Activated T-cell treated with anti-CD3 and anti-CD28 coated beads, Interleukin-2, amount 50 U/mL, for 24 hours (primary cell): Measurements from ENCODE around the gene PCBD2.
"Not testable (repeated sequence)": the region's sequence is repeated elsewhere in the genome, so short reads cannot be mapped to it uniquely, and the experiment has no call there.

Experiments
- DNase-seq: peaks from one replicate; pipeline ENCODE4 v3.0.0-alpha.2; 2020
- H3K27ac Mint-ChIP-seq: 2 replicates; pipeline ENCODE4 v1.8.0; 2020; ENCODE audit warnings: mild to moderate bottlenecking, mixed read lengths
- H3K27me3 Mint-ChIP-seq: 2 replicates; pipeline ENCODE4 v1.8.0; 2020; ENCODE audit warnings: mixed read lengths
- H3K36me3 Mint-ChIP-seq: 2 replicates; pipeline ENCODE4 v1.8.0; 2020; ENCODE audit warnings: low read depth, mixed read lengths
- H3K4me1 Mint-ChIP-seq: 2 replicates; pipeline ENCODE4 v1.8.0; 2020; ENCODE audit warnings: low read depth, mixed read lengths
- H3K4me3 Mint-ChIP-seq: 2 replicates; pipeline ENCODE4 v1.8.0; 2020; ENCODE audit warnings: mild to moderate bottlenecking, moderate library complexity, mixed read lengths
- H3K9me3 Mint-ChIP-seq: 2 replicates; pipeline ENCODE4 v1.8.0; 2020; ENCODE audit warnings: mixed read lengths

PCBD2 gene

DNA sequence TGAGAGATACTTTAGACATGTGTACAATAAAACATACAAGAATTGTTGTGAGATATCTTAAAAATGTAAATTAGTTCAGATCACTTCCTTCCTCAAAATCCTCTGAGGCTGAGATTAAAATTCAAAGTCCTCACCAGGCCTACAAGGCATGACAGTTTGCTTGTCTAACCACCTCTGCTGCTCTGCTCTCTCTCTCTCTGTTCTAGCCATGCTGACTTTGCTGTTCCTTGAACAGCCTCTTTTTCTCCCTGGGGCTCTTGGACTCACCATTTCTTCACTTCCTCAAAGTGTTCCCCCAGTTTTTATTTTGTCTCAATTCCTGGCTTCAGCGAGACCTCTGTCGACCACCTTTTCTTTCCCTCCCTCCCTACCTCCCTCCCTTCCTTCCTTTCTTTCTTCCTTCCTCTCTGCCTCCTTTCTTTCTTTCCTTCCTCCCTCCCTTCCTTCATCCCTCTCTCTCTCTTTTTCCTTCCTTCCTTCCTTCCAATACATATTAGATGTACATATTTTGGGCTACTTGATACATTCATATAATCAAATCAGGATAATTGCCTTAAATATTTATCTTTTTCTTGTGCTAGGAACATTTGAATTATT is 89.7 kb downstream of the PCBD2 start:
- no peaks in the 10 kb centered on the region for H3K4me1 Mint-ChIP-seq

DNA sequence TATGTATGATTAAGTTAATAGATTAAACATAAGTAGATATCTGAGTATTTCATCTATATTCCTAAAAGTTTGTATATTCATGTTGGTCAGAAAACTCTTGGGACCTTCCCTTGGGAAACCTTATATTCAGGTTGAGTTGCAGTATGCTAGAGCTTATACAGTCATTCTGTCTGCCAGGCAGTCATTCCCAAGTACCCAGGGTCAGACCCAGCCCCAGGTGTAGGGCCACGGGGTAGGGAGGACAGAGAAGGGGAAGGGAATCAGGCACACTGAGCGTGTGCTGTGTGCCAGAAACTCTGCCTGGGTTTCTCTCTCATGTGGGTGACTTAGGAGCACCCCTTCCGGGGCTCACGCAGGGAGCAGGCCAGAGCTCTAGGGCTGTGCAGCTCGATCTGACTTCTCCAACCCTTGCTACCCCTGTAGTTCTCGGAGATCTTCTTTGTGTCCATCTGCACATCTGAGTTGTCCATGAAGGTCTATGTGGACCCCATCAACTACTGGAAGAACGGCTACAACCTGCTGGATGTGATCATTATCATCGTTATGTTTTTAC is 91.0 kb downstream of the PCBD2 start:
- no peaks in the 10 kb centered on the region for H3K9me3 Mint-ChIP-seq
- DNase-seq: no peak
- H3K4me3 Mint-ChIP-seq: no peak overlapping the region
- H3K36me3 Mint-ChIP-seq: no peaks in the 10 kb centered on the region
- no peaks in the 10 kb centered on the region for H3K4me1 Mint-ChIP-seq
- no peak overlapping the region for H3K27ac Mint-ChIP-seq
- no peaks in the 10 kb centered on the region for H3K27me3 Mint-ChIP-seq

More for the DNA sequence above, 89.7 kb downstream of the PCBD2 start:
- no peak overlapping the region for H3K4me3 Mint-ChIP-seq
- H3K36me3 Mint-ChIP-seq: no peaks in the 10 kb centered on the region
- H3K9me3 Mint-ChIP-seq: no peaks in the 10 kb centered on the region
- H3K27me3 Mint-ChIP-seq: no peaks in the 10 kb centered on the region
- DNase-seq: no peak
- H3K27ac Mint-ChIP-seq: no peak overlapping the region

DNA sequence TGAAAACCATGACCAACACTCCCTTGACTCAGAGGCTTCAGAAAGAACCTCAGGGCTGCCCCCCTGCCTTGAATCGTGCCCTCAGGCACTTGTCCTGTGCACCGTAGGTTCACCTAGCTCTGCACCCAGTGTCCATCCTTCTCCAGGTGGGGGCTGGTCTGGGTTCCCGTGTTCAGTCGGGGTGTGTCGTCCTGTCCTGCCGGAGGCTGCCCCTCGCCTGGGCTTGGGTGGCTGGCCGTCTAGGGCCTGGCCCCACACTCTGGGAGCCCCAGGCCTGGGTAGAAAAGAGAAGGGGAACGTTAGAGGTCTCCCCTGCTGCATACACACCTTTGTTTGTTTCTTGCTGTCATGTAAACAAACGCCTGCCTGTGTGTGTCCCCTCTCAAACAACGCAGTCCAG is 92.1 kb downstream of the PCBD2 start:
- no peaks in the 10 kb centered on the region for H3K4me1 Mint-ChIP-seq
- H3K4me3 Mint-ChIP-seq: no peak overlapping the region
- H3K27me3 Mint-ChIP-seq: no peaks in the 10 kb centered on the region
- no peaks in the 10 kb centered on the region for H3K9me3 Mint-ChIP-seq
- no peaks in the 10 kb centered on the region for H3K36me3 Mint-ChIP-seq
- H3K27ac Mint-ChIP-seq: no peak overlapping the region
- no peak for DNase-seq

DNA sequence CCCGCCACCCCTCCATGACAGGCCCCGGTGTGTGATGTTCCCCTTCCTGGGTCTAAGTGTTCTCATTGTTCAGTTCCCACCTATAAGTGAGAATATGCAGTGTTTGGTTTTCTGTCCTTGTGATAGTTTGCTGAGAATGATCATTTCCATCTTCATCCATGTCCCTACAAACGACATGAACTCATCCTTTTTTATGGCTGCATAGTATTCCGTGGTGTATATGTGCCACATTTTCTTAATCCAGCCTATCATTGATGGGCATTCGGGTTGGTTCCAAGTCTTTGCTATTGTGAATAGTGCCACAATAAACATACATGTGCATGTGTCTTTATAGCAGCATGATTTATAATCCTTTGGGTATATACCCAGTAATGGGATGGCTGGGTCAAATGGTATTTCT is 93.1 kb downstream of the PCBD2 start:
- H3K27me3 Mint-ChIP-seq, DNase-seq, H3K27ac Mint-ChIP-seq, H3K9me3 Mint-ChIP-seq, H3K36me3 Mint-ChIP-seq, H3K4me3 Mint-ChIP-seq, H3K4me1 Mint-ChIP-seq: not testable (repeated sequence)

DNA sequence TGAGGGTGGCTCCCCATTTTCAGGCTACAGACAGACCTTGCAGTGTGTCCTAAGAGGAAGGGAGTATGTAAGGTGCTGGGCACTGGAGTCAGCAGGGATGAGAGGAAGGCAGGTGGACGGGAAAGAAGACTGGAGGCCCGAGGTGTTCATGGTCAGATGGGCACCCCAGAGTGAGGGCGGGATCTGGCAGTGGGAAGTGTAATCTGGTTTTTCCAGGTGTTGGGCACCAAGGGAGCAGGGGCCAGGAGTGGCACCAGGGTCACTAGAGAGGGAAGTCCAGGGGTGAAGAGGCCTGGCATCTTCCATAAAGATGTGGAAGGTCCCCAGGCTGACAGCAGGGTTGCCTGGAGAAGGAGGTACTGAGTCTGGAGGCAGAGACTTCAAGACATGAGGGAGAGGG is 99.4 kb downstream of the PCBD2 start:
- H3K9me3 Mint-ChIP-seq: no peaks in the 10 kb centered on the region
- no peak overlapping the region for H3K27ac Mint-ChIP-seq
- H3K4me1 Mint-ChIP-seq: no peaks in the 10 kb centered on the region
- DNase-seq: no peak
- H3K36me3 Mint-ChIP-seq: no peaks in the 10 kb centered on the region
- H3K4me3 Mint-ChIP-seq: no peak overlapping the region
- H3K27me3 Mint-ChIP-seq: no peaks in the 10 kb centered on the region

DNA sequence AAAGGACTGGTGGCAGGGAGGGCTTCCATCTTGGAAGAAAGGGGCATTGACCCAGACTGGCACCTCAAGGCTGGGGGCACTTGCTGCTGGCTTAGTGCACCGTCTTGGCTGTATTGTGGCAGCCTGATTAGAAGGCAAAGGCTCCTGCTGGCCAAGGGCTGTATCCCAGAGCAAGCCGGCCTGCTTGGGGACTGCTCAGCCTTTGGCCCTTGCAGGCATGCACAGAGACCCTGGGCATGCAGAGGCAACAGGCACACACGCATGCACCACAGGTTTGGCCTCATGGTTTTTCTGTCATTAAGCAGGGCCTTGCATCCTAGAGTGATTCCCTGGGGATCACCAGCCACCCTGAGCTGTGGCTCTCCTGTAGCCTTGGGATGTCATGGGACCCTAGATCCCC is 100.1 kb downstream of the PCBD2 start:
- H3K36me3 Mint-ChIP-seq: no peaks in the 10 kb centered on the region
- H3K27ac Mint-ChIP-seq: no peak overlapping the region
- H3K4me3 Mint-ChIP-seq: no peak overlapping the region
- no peaks in the 10 kb centered on the region for H3K9me3 Mint-ChIP-seq
- no peaks in the 10 kb centered on the region for H3K4me1 Mint-ChIP-seq
- H3K27me3 Mint-ChIP-seq: no peaks in the 10 kb centered on the region
- no peak for DNase-seq

DNA sequence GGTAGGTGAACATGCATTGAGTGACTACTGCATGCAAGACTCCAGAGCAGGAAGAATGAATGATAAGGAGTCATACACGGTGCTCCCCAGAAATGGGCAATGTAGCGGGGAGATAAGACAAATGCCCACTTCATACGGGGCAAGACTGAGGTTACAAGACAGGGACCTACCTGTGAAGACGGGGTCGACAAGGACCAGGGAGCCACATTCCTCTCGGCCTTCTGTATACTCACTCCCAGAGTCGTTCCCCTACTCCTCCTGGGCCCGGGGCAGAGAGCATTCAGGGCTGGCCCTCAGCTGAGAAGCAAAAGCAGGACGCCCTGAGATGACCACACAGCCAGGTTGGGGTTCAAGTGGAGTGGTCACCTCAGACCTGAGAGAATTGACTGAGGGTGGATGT is 102.4 kb downstream of the PCBD2 start:
- Mint-ChIP-seq H3K9me3 (no peaks in the 10 kb centered on the region), H3K4me3 (no peak overlapping the region), H3K36me3 (no peaks in the 10 kb centered on the region), H3K27me3 (no peaks in the 10 kb centered on the region), H3K27ac (no peak overlapping the region), H3K4me1 (no peaks in the 10 kb centered on the region)
- DNase-seq: no peak

DNA sequence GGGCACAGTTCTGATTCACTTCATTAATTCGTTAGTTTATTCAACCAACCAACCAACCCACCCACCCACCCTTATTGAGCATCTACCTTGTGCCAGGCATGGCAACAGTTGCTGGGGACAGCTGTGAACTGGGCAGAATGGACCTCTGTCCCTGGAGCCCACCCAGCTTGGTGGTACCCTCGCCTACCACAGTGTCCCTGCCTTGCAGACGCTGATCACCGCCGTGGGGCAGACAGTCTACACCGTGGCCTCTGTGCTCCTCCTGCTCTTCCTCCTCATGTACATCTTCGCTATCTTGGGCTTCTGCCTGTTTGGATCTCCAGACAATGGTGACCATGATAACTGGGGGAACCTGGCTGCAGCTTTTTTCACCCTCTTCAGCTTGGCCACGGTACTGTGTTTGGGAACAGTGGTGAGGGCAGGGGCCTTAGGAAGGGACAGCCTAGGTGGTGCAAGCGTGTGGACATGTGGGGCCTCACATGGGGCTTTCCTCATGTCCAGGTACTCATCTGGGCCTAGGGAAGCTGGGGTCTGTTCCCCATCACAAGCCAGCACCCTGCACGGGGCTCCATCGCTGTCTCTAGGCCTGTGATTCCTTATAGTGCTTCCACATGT is 102.9 kb downstream of the PCBD2 start:
- Mint-ChIP-seq H3K27ac (no peak overlapping the region), H3K4me3 (no peak overlapping the region), H3K27me3 (no peaks in the 10 kb centered on the region), H3K36me3 (no peaks in the 10 kb centered on the region), H3K9me3 (no peaks in the 10 kb centered on the region), H3K4me1 (no peaks in the 10 kb centered on the region)
- no peak for DNase-seq

DNA sequence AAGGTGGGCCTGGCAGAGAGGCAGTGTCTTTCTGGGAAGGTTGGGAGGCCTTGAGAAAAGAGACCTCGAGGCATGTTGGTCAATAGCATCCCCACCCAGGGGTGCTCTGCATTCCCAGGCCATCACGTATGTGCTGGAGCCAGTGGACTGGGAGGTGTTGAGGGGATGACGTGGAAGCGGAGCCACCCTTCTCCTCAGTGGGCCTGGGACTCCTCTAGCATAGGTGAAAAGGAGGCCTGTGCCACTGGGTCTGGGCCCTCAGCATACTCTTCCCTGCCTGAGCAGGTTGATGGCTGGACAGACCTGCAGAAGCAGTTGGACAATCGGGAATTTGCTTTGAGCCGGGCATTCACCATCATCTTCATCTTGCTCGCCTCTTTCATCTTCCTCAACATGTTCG is 103.6 kb downstream of the PCBD2 start:
- Mint-ChIP-seq H3K27me3 (no peaks in the 10 kb centered on the region), H3K36me3 (no peaks in the 10 kb centered on the region), H3K9me3 (no peaks in the 10 kb centered on the region)

DNA sequence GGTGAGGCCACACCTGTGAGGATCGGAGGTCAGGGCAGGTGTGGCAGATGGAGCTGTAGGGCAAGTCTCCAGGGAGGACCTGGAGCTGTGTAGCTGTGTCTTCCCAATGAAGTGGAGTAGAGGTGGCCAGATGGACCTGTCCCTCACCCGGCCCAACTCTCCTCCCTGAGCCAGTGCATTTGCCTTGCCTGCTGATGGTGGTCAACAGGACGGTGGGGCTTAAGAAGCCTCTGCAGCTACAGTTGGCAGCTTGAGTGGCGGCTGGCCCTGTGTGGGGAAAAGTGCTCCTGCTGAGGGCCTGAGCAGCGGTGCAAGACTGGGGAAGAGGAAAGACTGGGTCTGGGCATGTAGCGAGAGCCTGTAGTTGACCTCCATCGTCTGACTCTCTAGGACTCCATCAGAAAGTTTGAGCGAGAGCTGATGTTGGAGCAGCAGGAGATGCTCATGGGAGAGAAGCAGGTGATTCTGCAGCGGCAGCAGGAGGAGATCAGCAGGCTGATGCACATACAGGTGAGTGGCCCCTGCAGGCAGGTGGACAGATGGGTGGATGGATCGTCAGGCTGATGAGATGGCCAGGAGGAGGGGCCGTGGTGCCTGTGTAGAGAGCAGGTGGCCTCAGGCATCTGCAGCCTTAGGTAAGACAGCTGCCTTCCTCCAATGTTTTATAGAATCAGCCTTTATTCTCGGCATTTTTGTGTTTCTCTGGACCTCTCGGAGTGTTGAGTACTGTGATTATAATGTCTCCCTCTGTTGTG is 104.2 kb downstream of the PCBD2 start:
- Mint-ChIP-seq H3K4me3 (no peak overlapping the region), H3K36me3 (no peaks in the 10 kb centered on the region)

More for the DNA sequence above, 103.6 kb downstream of the PCBD2 start:
- Mint-ChIP-seq H3K27ac (no peak overlapping the region), H3K4me3 (no peak overlapping the region), H3K4me1 (no peaks in the 10 kb centered on the region)
- DNase-seq: no peak

DNA sequence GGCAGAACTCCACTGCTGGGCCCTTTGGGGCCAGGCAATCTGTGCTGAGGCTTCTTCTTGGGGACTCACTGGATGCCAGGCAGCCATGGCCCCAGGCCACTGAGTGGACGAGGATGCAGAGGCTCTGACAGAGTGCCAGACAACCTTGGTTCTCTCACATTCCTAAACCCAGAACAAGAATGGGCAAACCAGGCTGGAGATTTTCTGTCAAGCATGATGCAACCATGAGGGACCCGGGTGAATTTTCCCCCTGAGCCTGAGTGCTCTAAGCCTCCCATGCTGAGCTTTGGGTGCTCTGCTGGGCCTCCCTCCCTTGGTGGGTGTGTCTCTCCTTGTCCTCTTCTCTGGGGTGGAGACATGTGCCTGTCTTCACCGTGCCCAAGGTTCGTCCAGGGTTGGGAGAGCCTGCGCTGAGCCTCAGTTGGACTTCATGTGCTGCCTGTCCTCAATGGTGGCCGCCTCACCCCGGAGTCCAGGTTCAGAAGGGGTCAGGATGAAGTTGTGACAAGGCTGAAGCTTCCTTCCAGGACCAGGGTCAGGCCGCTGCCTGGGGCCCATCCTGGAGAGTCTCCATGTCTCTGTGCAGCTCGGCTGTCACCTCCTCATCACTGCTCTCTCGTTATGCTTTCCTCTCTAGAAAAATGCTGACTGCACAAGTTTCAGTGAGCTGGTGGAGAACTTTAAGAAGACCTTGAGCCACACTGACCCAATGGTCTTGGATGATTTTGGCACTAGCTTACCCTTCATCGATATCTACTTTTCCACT is 105.0 kb downstream of the PCBD2 start:
- Mint-ChIP-seq H3K4me1 (no peaks in the 10 kb centered on the region), H3K27me3 (no peaks in the 10 kb centered on the region), H3K36me3 (no peaks in the 10 kb centered on the region), H3K9me3 (no peaks in the 10 kb centered on the region), H3K4me3 (no peak overlapping the region), H3K27ac (no peak overlapping the region)
- no peak for DNase-seq

More for the DNA sequence above, 104.2 kb downstream of the PCBD2 start:
- Mint-ChIP-seq H3K4me1 (no peaks in the 10 kb centered on the region), H3K27ac (no peak overlapping the region), H3K27me3 (no peaks in the 10 kb centered on the region), H3K9me3 (no peaks in the 10 kb centered on the region)
- no peak for DNase-seq

DNA sequence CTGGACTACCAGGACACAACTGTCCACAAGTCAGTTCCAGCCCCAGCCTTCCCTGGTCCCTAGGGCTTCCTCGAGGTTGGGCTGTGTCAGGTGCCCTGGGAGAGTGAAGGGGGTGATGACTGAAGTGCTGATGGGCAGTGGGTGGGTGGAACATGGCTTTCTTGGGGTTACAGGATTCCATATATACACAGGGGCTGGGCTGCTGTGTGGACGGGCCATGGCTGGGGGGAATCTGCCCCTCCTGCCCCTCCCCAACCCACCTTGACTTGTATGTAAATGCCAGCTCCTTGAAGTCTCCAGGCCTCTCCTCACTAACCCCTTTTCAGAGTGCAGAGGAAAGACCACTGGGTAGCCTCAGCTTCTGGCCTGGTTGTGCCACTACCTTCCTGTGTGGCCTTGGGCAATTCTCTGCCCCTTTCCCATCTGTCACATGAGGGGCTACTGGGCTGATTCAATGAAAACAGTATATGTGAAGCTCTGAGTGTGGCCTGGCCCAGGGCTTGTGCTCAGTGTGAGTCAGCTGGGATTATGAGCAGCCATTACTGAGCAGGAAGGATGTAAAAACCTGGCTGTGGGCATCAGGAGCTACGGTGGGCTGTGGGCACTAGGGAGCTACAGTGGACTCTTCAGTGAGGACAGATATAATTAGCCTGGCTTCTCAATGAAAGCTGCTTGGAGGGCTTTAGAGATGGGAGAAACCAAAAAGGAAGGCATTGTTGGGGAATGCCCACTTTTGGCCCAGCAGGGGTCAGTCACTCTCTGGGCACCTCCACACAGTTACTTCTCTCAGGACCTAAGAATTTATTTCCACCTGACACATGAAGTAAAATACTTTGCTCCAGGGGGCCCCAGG is 105.8 kb downstream of the PCBD2 start:
- no peak overlapping the region for H3K27ac Mint-ChIP-seq
- no peak overlapping the region for H3K4me3 Mint-ChIP-seq
- no peaks in the 10 kb centered on the region for H3K27me3 Mint-ChIP-seq
- DNase-seq: no peak
- H3K4me1 Mint-ChIP-seq: no peaks in the 10 kb centered on the region
- H3K9me3 Mint-ChIP-seq: no peaks in the 10 kb centered on the region
- no peaks in the 10 kb centered on the region for H3K36me3 Mint-ChIP-seq

DNA sequence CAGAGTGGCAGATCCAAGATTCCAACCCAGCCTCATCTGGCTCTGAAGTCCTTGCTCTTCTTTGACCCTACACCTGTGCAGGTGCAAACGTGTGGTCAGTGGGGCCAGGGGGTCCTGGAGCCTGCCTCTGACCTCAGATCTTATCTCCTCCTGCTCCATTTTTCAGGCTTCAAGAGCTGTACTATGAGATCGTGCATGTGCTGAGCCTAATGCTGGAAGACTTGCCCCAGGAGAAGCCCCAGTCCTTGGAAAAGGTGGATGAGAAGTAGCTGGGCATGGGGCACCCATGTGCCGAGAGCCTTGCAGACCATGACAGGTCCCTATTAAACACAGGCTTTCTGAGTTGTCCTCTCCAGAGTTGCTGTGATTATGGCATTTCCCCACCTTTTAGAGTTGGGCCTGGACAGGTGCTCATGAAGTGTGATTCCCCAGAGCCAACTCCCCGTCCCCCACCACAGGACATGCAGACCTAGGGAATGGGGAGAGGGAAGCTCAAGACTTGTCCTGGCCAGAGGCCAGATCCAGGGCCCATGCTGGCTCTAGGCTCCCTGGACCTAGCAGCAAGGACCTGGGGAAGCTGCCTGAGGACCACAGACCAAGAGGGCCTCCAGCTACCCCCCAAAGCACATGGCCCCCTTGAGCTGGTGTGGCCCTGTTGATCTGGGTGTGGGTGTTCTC is 106.6 kb downstream of the PCBD2 start:
- no peak for DNase-seq
- no peaks in the 10 kb centered on the region for H3K9me3 Mint-ChIP-seq
- H3K27ac Mint-ChIP-seq: no peak overlapping the region
- H3K27me3 Mint-ChIP-seq: no peaks in the 10 kb centered on the region
- H3K36me3 Mint-ChIP-seq: no peaks in the 10 kb centered on the region
- no peak overlapping the region for H3K4me3 Mint-ChIP-seq
- no peaks in the 10 kb centered on the region for H3K4me1 Mint-ChIP-seq
